Stomach (tissue), 4 donors: ENCODE results near the gene COBL.

ENCODE experiments used
- EP300 ChIP-seq: sonication (generic); formaldehyde crosslinking; IDR thresholded peaks from one replicate; pipeline ENCODE4 v1.6.1; 2017; ENCODE audit warnings: antibody characterized with exemption
- POLR2A ChIP-seq, 4 donors: fragments of 450-650 bp; IDR thresholded peaks; one replicate each; pipeline ENCODE4 v1.6.1; 2016; ENCODE audit warnings: antibody characterized with exemption in 4 of 4, control low read depth in 2 of 4, mild to moderate bottlenecking in 1 of 4, moderate library complexity in 1 of 4
- TF ChIP-seq, protein P1 (sequence below), 7 experiments: fragments of 450-650 bp in 4 of 7; fragments of 200-600 bp in 3 of 7; sonication (generic) in 3 of 7; IDR thresholded peaks; one replicate each; pipeline ENCODE4 v1.5.1; 2016 to 2019; ENCODE audit warnings: antibody characterized with exemption in 7 of 7, control low read depth in 2 of 7, mild to moderate bottlenecking in 1 of 7

DNA sequence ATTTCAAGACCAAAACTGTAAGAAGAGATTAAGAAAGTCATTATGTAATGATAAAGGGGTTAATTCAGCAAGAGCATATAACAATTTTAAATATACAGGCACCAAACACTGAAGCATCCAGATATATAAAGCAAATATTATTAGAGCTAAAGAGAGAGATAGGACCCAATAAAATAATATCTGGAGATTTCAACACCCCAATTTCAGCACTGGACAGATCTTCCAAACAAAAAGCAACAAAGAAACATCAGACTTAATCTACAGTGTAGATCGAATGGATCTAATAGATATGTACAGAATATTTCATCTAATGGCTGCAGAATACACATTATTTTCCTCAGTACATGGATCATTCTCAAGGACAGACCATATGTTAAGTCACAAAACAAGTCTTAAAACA, 151.3 kb downstream of the COBL start:
- TF ChIP-seq, protein P1, sequence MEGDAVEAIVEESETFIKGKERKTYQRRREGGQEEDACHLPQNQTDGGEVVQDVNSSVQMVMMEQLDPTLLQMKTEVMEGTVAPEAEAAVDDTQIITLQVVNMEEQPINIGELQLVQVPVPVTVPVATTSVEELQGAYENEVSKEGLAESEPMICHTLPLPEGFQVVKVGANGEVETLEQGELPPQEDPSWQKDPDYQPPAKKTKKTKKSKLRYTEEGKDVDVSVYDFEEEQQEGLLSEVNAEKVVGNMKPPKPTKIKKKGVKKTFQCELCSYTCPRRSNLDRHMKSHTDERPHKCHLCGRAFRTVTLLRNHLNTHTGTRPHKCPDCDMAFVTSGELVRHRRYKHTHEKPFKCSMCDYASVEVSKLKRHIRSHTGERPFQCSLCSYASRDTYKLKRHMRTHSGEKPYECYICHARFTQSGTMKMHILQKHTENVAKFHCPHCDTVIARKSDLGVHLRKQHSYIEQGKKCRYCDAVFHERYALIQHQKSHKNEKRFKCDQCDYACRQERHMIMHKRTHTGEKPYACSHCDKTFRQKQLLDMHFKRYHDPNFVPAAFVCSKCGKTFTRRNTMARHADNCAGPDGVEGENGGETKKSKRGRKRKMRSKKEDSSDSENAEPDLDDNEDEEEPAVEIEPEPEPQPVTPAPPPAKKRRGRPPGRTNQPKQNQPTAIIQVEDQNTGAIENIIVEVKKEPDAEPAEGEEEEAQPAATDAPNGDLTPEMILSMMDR (IDR thresholded peaks at IDR 0.05), result no peak
- TF ChIP-seq POLR2A (IDR thresholded peaks at IDR 0.05) (no peak), EP300 (no peak)
